ENCODE data around the gene TGFA.
"Not testable (repeated sequence)": the region's sequence is repeated elsewhere in the genome, so short reads cannot be mapped to it uniquely, and the experiment has no call there.

The TGFA gene

GRCh38 chr2:70498054-70498453 lies 55.6 kb downstream of the TGFA start:
- DNase-seq: no peak

GRCh38 chr2:70496819-70497218 lies 56.8 kb downstream of the TGFA start:
- DNase-seq: no peak

GRCh38 chr2:70494293-70494886 lies 59.2 kb downstream of the TGFA start:
- no peak for DNase-seq

- DNase-seq: no peak
Measured at GRCh38 chr2:70490381-70490780, 63.2 kb downstream of the TGFA start.

GRCh38 chr2:70489165-70489564 lies 64.5 kb downstream of the TGFA start:
- no peak for DNase-seq

- DNase-seq: no peak
Measured at GRCh38 chr2:70484086-70484485, 69.5 kb downstream of the TGFA start.

GRCh38 chr2:70482401-70482800 lies 71.2 kb downstream of the TGFA start:
- no peak for DNase-seq

- no peak for DNase-seq
Measured at GRCh38 chr2:70480468-70480867, 73.2 kb downstream of the TGFA start.

- no peak for DNase-seq
Measured at GRCh38 chr2:70479816-70480215, 73.8 kb downstream of the TGFA start.

- DNase-seq: no peak
Measured at GRCh38 chr2:70477441-70477844, 76.2 kb downstream of the TGFA start.

- DNase-seq: no peak
Measured at GRCh38 chr2:70475266-70475665, 78.4 kb downstream of the TGFA start.

- DNase-seq: no peak
Measured at GRCh38 chr2:70474256-70474848, 79.3 kb downstream of the TGFA start.

- no peak for DNase-seq
Measured at GRCh38 chr2:70473101-70473722, 80.4 kb downstream of the TGFA start.

- DNase-seq: no peak
Measured at GRCh38 chr2:70472221-70472890, 81.3 kb downstream of the TGFA start.

GRCh38 chr2:70471129-70471528 lies 82.5 kb downstream of the TGFA start:
- DNase-seq: no peak

- no peak for DNase-seq
Measured at GRCh38 chr2:70469961-70470360, 83.7 kb downstream of the TGFA start.

GRCh38 chr2:70469435-70469834 lies 84.2 kb downstream of the TGFA start:
- no peak for DNase-seq

GRCh38 chr2:70468878-70469277 lies 84.7 kb downstream of the TGFA start:
- DNase-seq: no peak

GRCh38 chr2:70467831-70468779 lies 85.5 kb downstream of the TGFA start:
- no peak for DNase-seq

GRCh38 chr2:70467237-70467636 lies 86.4 kb downstream of the TGFA start:
- no peak for DNase-seq

- not testable (repeated sequence) for DNase-seq
Measured at GRCh38 chr2:70466647-70467046, 87.0 kb downstream of the TGFA start.

- DNase-seq: no peak
Measured at GRCh38 chr2:70463997-70464396, 89.6 kb downstream of the TGFA start.

GRCh38 chr2:70463581-70463980 lies 90.0 kb downstream of the TGFA start:
- DNase-seq: no peak

All from CD4-positive, alpha-beta T cell treated with Interleukin-15 for 1 hour (primary cell).